ENCODE measurements around the gene MED31.
"Not testable (repeated sequence)": the region's sequence is repeated elsewhere in the genome, so short reads cannot be mapped to it uniquely, and the experiment has no call there.

The MED31 gene

DNA sequence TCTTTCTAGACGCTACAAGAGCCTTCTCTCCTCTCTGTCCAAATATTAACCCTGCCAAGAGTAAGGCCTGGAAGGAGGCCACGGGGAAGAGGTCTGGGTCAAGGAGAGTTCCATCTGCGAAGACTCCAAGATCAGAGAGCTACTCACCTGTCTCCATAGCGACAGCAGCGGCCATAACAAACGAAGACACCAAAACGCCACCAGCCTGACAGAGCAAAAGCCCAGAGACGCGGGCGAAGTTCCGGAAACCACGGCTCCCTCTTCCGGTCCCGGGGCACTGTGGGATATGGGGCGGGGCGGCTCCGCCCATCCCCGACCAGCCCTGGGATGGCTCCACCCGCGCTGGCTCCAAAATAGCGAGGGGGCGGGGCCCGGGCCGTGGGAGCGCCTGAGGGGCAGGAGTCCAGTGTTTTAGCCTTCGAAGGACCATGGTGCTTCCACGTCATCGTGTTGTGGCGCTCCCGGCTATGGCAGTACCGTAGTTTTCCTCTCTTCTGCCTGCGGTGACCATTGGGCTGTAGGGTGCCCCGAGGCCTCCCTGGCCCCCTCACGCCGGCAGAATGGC lies at the start of gene MED31, which contains the start of gene C17orf100:
Gene MED31, minus strand, starts transcription at position 252 of the 565 bp plus-strand sequence. Its CDS starts 77 bp downstream, at position 175.
Gene C17orf100, plus strand, starts transcription at position 409 of the 565 bp plus-strand sequence. Its CDS starts 152 bp downstream, at position 561.
- peak; percentile 98 for DNase-seq

DNA sequence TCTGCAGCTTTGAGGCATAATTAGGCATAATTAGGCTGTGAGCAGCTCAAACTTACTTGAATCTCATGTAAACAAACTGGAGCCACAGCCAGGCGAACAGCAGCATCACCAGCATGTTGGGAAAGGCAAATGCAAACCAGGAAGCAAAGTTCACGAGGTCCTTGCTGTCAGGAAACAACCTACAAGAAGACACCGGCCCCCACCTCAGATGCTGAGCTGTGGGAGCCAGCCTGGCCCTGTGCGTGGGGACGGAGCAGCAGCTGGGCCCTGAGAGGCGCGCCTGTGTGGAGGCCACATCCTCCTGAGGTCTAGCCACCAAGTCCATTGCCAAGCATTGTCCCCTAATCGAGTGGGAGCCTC lies 49.5 kb upstream of the MED31 start:
- no peak for DNase-seq

DNA sequence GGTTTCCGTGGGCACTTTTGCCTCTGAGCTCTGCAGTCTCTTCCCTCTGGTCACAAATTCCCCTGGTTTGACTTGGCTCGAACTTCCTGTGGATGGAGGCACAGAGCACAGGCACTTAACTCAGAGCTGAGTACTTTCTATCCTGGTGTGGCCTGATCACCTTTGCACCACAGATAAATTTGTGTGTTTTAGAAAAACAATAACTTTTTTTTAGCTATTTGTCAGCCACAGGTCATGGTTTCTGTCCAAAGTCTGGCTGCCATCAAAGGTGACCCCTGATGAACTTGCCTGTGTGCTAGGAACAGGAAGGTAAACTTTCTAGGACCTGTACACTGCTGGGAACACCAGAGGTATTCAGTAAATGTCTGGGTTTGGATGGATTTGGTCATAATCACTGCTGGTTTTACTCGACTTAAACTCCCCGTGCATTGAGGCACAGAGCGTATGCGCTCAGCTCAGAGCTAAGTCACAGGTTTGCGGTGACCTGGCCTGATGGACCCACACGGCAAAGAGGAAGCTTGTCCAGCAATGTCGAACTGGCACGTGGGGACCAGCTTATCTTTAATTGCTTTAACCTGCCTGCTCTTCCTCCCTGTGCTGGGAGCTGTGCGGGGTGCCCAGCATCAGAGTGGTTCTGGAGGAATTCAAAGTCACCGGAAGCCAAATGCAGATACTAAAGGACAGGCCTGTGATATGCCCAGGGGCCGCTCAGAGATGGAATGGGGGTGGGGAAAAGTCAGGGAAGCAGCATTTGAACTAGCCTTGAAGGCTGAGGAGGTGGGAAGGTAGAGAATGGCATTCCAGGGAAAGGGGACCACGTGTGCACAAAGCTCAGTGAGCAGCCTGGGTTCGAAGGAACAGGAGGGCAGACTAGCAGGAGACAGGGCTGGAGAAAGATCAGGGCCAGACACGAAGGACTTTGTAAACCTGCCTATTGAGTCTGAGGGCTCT lies 48.9 kb upstream of the MED31 start:
- no peak for DNase-seq

DNA sequence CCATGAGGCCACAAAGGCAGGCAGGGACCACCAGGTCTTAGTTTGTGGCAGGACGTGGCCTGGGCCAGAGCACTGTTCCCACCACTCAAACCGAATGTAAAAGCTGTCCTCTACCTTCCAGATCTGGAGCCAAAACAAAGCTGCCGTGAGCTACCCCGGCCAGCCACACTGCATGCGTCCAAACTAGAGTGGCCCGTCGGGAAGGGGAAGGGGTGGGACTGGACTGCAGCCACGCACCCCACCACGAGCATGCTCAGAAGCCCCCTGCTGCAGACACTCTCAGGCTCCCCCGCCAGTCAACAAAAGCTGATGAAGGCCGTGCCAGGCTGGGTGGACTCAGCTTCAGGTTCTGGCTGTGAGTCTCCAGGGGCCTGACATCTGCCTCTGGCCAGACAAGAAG lies 46.6 kb upstream of the MED31 start:
- no peak for DNase-seq

DNA sequence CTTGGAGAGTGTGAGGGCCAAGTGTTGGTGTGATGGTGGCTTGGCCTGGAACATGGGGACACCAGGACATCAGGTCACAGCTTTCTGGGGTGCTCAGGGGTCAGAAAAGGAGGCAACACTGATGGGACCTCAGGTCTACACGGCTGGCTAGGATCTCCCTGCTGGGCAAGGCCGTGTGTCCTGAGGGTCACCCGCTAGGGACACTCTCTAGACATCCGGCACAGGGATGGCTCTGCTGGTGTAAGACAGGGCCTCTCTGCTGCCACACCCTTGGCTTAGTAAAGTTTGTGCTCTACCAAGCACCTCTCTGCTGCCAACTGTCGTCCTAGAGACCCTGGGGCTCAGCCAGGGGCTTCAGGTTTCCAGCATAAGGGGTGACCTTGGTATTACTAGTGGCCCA lies 45.5 kb upstream of the MED31 start:
- DNase-seq = no peak

DNA sequence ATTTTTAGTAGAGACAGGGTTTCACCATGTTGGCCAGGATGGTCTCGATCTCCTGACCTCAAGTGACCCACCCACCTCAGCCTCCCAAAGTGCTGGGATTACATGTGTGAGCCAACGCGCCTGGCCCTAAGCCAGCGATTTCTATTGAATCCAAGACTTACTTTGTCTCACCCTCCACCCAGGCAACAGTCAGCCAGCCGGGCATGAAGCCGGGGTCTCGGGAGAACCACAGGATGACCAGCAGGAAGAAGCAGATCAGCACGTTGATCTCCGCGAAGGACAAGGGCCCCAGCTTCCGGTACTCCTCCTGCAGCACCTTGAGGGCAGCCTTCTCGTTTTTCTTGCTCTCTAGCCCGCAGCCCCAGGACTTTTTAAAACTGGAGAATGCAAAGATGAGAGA lies 44.2 kb upstream of the MED31 start:
- no peak for DNase-seq

DNA sequence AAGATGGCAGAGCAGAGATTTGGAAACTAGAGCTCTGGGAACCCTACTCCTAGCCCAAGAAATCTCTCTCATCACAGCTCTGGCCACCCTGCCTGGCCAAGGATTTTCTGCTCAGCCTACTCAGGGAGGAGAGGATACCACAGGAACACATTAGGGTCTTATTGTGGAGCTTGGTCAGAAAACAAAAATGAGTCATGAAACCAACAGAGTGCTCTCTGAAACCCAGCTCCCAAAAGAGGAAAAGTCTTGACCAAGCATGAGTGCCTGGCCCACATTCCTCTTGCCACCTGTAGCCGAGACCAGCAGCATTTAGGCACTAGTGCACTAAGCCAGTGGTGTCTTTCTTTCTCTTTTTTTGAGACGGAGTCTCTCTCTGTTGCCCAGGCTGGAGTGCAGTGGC lies 43.6 kb upstream of the MED31 start:
- DNase-seq = no peak

DNA sequence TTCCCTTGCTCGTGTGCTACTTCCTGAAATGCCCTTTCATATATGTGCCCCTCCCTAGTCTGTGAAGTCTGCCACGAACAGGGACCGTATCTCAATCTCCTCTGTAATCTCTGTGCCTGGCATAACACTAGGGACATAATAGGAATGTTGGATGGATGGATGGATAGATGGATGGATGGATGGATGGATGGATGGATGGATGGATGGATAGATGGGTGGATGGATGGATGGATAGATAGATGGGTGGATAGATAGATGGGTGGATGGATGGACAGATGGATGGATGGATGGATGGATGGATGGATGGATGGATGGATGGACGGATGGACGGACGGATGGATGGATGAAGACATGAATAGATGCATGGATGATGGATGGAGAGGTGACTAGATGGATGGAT lies 40.6 kb upstream of the MED31 start:
- DNase-seq = not testable (repeated sequence)

DNA sequence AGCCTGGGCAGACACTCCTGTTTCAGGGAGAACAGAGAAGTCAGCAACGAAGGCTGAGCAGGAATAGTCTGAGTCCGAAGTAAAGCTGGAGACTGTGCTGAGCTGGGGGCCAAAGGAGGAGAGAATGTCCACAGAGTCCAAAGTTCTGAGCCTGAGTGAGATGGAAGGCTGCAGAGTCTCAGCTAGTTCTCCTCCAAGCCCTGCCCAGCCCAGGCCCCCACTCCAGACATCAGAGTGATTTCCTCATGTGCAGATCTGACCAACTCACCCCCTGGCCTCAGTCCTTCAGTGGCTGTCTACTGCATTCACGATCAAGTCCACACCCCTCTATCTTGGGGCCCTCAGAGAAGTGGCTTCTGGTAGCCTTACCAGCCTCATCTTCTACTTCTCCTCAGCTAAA lies 40.1 kb upstream of the MED31 start:
- no peak for DNase-seq

DNA sequence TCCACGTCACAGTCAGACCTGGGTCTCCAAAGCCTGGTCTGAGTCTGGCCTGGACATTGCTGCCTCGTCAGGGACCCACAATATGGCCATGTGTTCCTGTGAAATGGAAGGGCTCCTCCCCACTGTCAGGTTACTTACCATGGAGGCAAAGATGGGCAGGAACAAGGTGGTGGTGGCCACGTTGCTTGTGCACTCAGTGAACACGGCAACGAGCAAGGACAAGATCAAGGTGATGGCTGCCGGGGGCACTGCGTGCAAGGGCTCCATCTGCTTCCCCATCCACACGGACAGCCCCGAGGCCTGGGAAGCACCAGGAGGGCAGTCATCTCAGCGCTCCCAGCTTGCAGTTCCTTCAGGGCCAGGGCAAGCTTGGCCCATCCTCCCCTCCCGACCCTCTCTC lies 39.2 kb upstream of the MED31 start:
- no peak for DNase-seq

DNA sequence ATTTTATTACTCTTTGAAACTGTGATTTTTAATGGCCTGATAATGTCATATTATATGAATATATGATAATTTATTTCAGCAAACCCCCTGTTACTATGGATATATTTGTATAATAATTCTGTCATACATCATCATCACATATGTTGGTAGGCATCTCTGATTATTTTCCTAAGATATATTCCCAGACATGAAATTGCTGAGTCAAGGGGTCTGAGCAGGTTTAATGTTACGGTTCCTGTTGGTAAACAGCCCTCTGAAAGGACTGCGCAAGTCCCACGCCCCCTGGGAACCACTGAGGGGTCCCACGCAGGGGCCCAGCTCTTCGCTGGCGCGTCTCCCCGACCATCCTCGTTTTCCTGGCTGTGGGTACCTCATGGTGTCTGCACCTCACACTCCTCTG lies 37.5 kb upstream of the MED31 start:
- no peak for DNase-seq

DNA sequence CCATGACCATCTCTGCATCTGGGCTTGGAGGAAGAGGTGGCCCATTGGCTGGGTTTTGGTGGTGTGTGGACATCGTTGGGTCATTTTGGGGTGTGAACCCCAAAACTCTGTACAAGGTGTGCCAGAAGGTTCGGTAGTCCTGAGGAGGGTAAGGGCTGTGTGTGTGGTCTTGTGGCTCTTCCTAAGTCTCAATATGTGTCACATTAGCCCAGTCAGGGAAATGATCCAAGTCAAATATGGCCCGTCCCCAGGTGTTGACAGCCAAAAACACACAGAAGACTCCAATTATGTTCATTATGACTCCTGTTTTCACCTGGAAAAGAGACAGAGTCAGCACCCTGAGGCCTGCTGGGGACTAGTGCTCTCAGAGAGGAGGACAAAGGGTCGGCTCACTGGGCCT lies 34.6 kb upstream of the MED31 start:
- DNase-seq = no peak

DNA sequence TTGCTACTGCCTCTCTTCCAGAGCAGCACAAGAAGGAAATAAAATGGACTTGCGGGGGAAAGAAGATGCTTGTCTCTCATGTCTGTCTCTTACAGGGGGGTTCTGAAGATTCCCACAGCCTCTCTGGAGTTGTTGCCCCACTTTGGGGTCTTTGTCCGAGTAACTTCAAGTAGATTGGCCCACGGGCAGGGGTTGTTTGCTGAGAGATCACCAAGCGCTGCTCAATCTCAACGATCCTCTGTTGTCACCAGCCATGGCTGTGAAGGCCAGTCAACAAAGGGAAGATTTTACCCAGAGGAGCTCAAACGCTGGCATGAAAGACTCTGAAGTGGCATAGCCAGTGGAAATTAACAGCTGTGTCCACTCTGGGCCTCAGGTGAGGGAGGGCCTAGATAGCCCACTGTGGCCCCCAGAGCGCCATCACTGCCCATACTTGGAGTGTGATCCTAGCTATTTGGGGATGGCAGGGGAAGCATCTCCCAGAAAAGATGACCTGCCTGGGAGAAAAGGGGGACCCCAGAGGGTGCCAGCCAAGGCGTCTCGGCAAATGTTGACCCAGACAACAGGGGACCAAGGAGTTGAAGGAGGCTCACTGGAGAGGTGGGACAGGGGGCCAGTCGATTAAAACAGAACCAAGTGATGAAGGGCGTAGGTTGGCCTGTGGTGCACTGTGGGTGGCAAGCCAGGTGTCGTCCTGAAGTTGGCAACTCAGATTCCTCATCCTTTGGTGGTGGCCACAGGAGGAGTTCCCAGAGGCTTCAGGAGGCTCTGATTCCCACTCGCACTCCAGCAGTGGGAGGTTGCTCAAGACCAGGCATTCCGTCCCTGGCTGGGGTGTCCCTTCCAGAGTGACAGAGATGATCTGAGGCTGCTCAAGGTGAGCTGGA lies 33.7 kb upstream of the MED31 start:
- no peak for DNase-seq

DNA sequence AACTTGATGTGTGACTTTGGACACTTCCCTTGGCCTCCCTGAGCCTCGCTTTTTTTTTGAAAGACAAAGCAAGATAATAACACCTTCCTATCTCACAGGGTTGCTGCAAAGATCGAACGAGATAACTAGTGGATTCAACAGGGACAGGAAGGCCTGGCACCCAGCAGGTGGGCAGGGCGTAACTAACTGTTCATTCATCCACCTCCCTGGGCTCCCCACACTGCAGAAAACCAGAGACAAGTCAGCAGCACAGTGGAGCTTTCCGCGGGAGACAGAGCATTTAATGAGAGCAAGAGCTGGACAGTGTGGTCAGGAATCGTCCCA lies 33.0 kb upstream of the MED31 start:
- no peak for DNase-seq

DNA sequence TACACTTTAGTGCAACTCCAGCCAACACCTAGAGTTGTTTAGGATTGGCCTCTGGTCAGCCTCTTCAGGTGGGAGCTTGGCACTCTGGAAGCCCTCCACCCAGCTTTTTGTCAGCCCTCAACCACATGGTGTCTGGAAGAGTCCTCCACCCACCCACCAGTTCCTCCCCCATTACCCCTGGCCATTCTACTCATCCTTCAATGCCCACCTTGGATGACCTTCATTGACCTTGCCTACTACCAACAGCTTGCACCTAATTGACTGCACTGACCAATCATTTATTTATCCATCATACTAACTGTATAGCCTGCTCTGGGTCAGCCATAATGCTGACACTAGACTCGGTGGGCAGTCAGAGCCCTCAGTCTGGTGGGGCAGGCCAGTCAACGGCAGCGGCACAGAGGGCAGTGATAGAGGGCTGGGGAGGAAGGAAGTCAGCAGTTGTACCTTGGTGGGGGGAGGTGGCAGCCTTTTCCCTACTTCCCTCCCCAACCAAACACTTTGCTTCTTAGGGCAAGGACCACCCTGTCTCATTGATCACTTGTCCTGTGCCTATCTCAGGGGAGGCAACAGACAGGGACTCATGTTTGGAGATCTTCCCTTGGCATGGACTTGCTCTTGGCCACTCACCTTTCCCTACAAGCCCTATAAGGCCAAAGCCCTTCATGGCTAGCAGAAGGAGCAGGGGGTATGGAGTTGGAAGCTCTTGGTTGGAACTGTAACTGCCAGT lies 32.5 kb upstream of the MED31 start:
- no peak for DNase-seq

DNA sequence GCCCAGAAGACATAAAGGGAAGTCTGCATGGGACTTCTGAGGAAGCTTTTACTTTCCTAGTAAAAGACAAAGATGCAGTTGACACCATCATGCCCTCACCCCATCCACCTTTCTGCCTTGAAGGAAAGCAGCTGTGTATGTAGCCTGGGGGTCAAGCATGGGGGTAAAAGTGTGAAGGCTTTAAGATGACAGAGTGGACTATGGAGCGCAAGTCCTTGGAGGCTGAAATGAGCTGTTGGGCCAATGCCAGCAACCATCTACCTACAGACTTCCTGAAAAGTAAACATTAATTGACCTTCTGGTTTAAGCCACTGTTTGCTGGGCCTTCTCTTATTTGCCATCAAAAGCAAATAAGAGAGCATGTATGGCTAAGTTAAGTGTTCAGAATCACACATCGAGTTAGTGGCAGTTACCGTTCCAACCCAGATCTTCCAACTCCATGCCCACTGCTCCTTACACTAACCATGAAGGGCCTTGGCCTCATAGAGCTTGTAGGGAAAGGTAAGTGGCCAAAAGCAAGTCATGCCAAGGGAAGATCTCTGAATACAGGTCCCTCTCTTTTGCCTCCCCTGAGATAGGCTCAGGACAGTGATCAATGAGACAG lies 31.8 kb upstream of the MED31 start:
- no peak for DNase-seq

DNA sequence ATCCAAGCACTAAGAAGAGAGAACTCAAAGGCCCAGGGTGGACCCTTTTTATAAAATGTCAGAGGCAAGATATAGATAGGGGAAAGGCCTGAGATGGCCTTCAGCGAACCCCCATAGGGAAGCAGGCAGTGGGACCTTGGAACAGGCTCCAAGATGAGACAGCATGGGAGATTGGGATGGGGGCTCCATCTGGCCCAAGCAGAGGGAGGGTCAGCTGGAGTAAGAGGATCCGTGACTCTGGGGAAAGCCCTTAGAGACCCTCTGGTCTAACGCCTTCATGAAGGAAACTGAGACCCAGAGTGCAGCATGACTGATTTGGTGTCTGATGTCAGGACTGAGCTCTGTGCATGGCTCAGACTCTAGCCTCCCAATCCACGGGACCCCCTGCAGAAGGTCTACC lies 30.9 kb upstream of the MED31 start:
- DNase-seq = no peak

DNA sequence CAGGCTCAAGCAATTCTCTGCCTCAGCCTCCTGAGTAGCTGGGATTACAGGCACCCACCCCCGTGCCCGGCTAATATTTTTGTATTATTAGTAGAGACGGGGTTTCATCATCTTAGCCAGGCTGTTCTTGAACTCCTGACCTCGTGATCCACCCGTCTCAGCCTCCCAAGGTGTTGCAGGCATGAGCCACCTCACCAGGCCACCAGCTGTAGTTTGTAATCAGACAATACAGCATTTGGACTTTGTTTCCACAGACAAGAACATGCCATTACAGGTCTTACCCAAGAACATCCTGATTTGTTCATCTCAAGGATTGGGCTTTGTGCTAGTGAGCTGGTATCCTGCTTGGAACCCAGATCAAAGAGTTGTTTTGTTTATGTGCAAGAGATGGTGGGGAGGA lies 30.3 kb upstream of the MED31 start:
- no peak for DNase-seq

DNA sequence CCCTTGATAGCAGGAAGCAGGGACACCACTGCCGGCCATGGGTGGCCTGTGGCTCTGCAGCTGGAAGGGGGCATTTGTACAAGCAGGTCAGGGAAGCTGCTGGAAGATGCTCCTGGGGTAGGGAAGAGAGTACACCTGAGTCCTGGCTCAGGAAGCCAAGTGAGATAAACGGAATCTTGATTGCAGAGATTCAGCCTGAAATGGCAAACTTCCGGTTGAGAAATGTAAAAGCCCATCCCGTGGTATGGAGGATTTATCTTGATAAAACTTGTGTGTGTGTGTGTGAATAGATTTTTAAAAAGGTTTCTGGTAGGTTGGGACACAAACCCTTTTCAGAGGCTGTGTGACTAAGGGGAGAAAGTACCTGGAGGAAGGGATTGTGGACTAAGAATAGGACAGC lies 29.8 kb upstream of the MED31 start:
- no peak for DNase-seq

DNA sequence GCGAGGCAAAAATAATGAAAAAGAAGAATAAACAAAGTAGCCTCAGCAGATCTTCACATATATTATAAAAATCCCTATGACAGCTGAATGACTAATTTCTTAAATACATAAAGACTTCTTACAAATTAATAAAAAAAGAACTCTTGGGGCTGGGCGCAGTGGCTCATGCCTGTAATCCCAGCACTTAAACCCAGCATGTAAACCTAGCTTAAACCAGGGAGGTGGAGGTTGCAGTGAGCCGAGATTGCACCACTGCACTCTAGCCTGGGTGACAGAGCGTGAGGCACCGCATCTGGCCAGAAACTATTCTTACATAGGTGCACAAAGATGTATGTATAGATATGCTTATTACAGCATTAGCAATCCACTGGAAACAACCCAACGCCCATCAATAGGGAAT lies 27.8 kb upstream of the MED31 start:
- DNase-seq = no peak

DNA sequence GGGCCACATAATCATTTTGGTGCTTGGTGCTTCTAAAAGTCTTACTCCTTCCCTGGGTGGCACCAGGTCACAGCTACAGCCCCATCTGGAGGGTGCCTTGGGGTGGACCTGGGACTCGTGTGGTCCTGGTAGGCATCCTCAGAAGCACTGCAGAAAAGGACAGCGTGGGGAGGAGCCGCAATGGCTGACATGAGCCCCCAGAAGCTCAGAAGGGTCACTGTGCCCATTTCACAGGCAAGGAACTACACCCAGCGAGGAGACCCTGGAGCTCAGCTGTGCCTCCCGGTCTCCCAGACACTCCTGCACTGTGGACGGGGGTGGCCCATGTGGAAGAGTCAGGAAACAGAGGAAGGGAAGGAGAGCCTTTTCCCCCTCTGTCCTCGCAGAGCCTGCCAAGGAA lies 26.5 kb upstream of the MED31 start:
- DNase-seq = no peak

DNA sequence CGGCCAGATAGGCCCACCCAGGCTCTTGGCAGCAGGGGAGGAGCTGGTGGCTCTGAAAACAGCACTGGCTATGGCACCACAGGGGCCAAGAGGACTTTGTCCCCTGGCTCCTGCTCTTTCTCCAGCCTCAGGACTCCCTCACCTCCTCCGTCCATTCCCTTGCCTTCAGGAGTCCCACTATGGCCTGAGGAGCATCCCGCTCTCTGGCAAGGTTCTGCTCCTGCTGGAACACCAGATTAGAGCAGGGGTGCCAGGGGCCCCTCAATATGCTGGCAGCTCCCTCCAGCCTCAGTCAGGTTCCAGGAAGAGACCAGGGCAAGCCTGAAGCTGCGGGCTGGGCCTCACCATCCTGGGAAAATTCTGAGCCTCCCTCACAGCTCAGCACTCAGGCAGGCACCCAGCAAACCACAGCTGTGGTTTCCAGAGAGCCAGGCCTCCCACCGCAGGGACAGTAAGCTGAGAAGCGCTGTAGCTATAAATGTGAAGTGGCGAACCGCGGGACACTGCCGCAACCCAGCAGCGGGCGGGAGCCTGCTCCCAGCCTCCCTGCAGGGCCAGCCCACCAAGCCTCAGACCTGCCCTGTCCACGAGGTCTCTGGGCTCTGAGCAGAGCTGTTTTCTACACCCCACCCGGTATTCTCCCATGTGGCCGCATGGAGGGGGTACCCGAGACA lies 25.9 kb upstream of the MED31 start:
- DNase-seq = no peak
